K562 (cell line): ENCODE data around the gene MORF4L1. TPM values are rescaled to one million over a fixed set of nuclear protein-coding genes. Genes with fewer than 3 reads are reported as not detected.

ENCODE experiments used
- ATAC-seq: fragments of 200-7000 bp; cut with Tn5 transposase; 3 replicates; pipeline ENCODE4 v1.9.1; 2020; ENCODE audit warnings: moderate library complexity
- BruUV-seq: library from RNA; stranded (reverse); fragments of 400-500 nt; replicated peaks from 2 replicates; lab custom pipeline; 2021; lab: Mats Ljungman, UMichigan
- CTCF ChIA-PET: fragments of 300-600 bp; formaldehyde crosslinking; extraction: SDS; loops from one replicate; lab custom pipeline; 2021; ENCODE audit warnings: low intra/inter-chr PET ratio; lab: Yijun Ruan, JAX
- POLR2A ChIA-PET: fragments of 300-600, 350-650 bp; sonication (Branson Sonifier 250); formaldehyde crosslinking; extraction: SDS; loops from one replicate; lab custom pipeline; 2021; ENCODE audit warnings: antibody characterized with exemption, inconsistent platforms; lab: Yijun Ruan, JAX
- DNase-seq, 4 experiments: peaks; one replicate each; pipeline versions ENCODE4 v3.0.0 to v3.0.0-alpha.2; 2011 to 2018; ENCODE audit warnings: low spot score in 3 of 4, mixed read lengths in 3 of 4; ENCODE audit errors: extremely low read depth in 1 of 4
- FAIRE-seq: peaks from 2 replicates; lab custom pipeline; 2011; peaks lifted over from hg19 to GRCh38; lab: Jason Lieb, UNC
- H2AFZ ChIP-seq: 2 replicates; pipeline ENCODE4 v1.6.0; 2011; ENCODE audit warnings: low read depth, low read length, control low read depth, inconsistent platforms
- H3K27ac ChIP-seq: fragments of 200-600 bp; 3 replicates; pipeline ENCODE4 v1.8.0; 2011; ENCODE audit warnings: low read depth, mild to moderate bottlenecking, control low read depth, inconsistent platforms, low read length, moderate library complexity, mixed read lengths; ENCODE audit errors: extremely low read depth
- H3K27me3 ChIP-seq, 2 experiments: fragments of 300-600 bp in 1 of 2; 2 replicates in 1 of 2; 3 replicates in 1 of 2; pipeline versions ENCODE4 v1.6.0 to v1.8.0; 2011; ENCODE audit warnings: inconsistent platforms in 2 of 2, low read length in 2 of 2, mild to moderate bottlenecking in 1 of 2, mixed read lengths in 1 of 2, moderate library complexity in 1 of 2; ENCODE audit not compliant: control insufficient read depth in 2 of 2, insufficient read depth in 2 of 2
- H3K36me3 ChIP-seq: fragments of 300-600 bp; 3 replicates; pipeline ENCODE4 v1.8.0; 2011; ENCODE audit warnings: mild to moderate bottlenecking, low read length, inconsistent platforms; ENCODE audit not compliant: control insufficient read depth, insufficient read depth
- H3K4me1 ChIP-seq, 2 experiments: fragments of 200-600 bp in 1 of 2; replicated peaks in 1 of 2; 2 replicates in 1 of 2; 3 replicates in 1 of 2; pipeline versions ENCODE4 v1.5.1 to v1.8.0; 2011; ENCODE audit warnings: inconsistent platforms in 2 of 2, low read length in 2 of 2, mild to moderate bottlenecking in 1 of 2, mixed read lengths in 1 of 2, moderate library complexity in 1 of 2; ENCODE audit not compliant: control insufficient read depth in 2 of 2, insufficient read depth in 2 of 2
- H3K4me2 ChIP-seq: 2 replicates; pipeline ENCODE4 v1.6.1; 2011; ENCODE audit warnings: low read length, control low read depth, inconsistent platforms, mixed read lengths; ENCODE audit not compliant: insufficient read depth
- H3K4me3 ChIP-seq: fragments of 200-600 bp; sonication (generic), shearing (Covaris generic); 2 replicates; pipeline ENCODE4 v1.5.1; 2016; ENCODE audit warnings: control low read depth, inconsistent platforms
- H3K79me2 ChIP-seq: fragments of 200-600 bp; 3 replicates; pipeline ENCODE4 v1.8.0; 2011; ENCODE audit warnings: low read length, inconsistent platforms; ENCODE audit not compliant: control insufficient read depth, insufficient read depth
- H3K9ac ChIP-seq, 2 experiments: 2 replicates each; pipeline versions ENCODE4 v1.6.0 to v1.6.1; 2011; ENCODE audit warnings: low read depth in 2 of 2, low read length in 2 of 2, control low read depth in 1 of 2, inconsistent platforms in 1 of 2, mild to moderate bottlenecking in 1 of 2, mixed read lengths in 1 of 2; ENCODE audit not compliant: insufficient read depth in 1 of 2
- H3K9me1 ChIP-seq: one replicate; pipeline ENCODE4 v1.6.0; 2011; ENCODE audit warnings: inconsistent platforms, mild to moderate bottlenecking, low read length, moderate library complexity; ENCODE audit not compliant: control insufficient read depth, insufficient read depth
- H3K9me3 ChIP-seq: replicated peaks from 2 replicates; pipeline ENCODE4 v1.5.1; 2011; ENCODE audit warnings: low read depth, low read length, inconsistent platforms; ENCODE audit not compliant: control insufficient read depth, insufficient read depth
- H4K20me1 ChIP-seq: replicated peaks from 2 replicates; pipeline ENCODE4 v1.6.1; 2011; ENCODE audit warnings: low read length, inconsistent platforms, mixed read lengths; ENCODE audit not compliant: control insufficient read depth, insufficient read depth
- GATA2 ChIP-seq: sonication (generic); formaldehyde crosslinking; IDR thresholded peaks from 2 replicates; pipeline ENCODE4 v1.4.0; 2020; ENCODE audit warnings: mild to moderate bottlenecking, missing genetic modification reagents
- HDAC8 ChIP-seq: fragments of 450-650 bp; IDR thresholded peaks from 2 replicates; pipeline ENCODE4 v1.6.1; 2016; ENCODE audit warnings: mild to moderate bottlenecking, missing genetic modification characterization, moderate library complexity, missing compliant biosample characterization
- ILF3 ChIP-seq: fragments of 450-650 bp; IDR thresholded peaks from 2 replicates; pipeline ENCODE4 v1.6.1; 2018; ENCODE audit warnings: antibody characterized with exemption, mild to moderate bottlenecking, moderate library complexity, borderline replicate concordance
- POLR2A ChIP-seq: fragments of 450-650 bp; conservative IDR thresholded peaks from 2 replicates; pipeline ENCODE4 v1.6.1; 2016
- POLR2AphosphoS5 ChIP-seq: IDR thresholded peaks from 2 replicates; pipeline ENCODE4 v1.6.1; 2011; ENCODE audit warnings: mild to moderate bottlenecking, low read depth, low read length, moderate library complexity; ENCODE audit not compliant: control insufficient read depth, insufficient read depth
- POLR2G ChIP-seq: fragments of 200-400 bp; formaldehyde crosslinking; IDR thresholded peaks from 2 replicates; pipeline ENCODE4 v1.6.1; 2017; ENCODE audit warnings: low read depth, mild to moderate bottlenecking, antibody characterized with exemption, low read length, moderate library complexity
- RHOXF2B ChIP-seq: fragments of 250-450 bp; sonication (Bioruptor Pico); conservative IDR thresholded peaks from 2 replicates; pipeline ENCODE4 v1.5.1; 2021
- TFAM ChIP-seq: fragments of 250-450 bp; sonication (Bioruptor Pico); conservative IDR thresholded peaks from 2 replicates; pipeline ENCODE4 v1.5.0; 2021; ENCODE audit warnings: mild to moderate bottlenecking, moderate library complexity
- U2AF1 ChIP-seq: fragments of 200-400 bp; formaldehyde crosslinking; optimal IDR thresholded peaks from 2 replicates; pipeline ENCODE3; 2017; ENCODE audit warnings: mild to moderate bottlenecking, low read depth, low read length, moderate library complexity
- ZNF384 ChIP-seq: IDR thresholded peaks from 2 replicates; pipeline ENCODE4 v1.6.1; 2012; ENCODE audit warnings: low read depth, low read length, improper control_type of control experiment
- WGBS: fragments of 100-300 bp; shearing (Covaris generic); methylation state at CpG from one replicate; pipeline ENCODE4 v1.1.6; 2016; ENCODE audit warnings: low coverage, mixed read lengths; ENCODE audit not compliant: insufficient coverage; ENCODE audit errors: missing lambda C conversion rate; 5-methylcytosine and 5-hydroxymethylcytosine counted together
- in situ Hi-C: fragments of 300-500 bp; cut with MboI; formaldehyde crosslinking; loops from 4 replicates; pipeline ENCODE4 v1.15.0; 2018; ENCODE audit warnings: inconsistent platforms, mixed read lengths
- intact Hi-C: fragments of 100-400 bp; cut with micrococcal nuclease; formaldehyde crosslinking; loops from 2 replicates; pipeline ENCODE4 v1.14.2; 2022
- polyA plus RNA-seq, 8 experiments: library from polyadenylated mRNA; depleted of rRNA in 4 of 8; stranded (reverse) in 5 of 8; unstranded in 3 of 8; fragments of >200 nt; fragmentation: Nextera tagmentation in 2 of 8; fragmentation: Illumina TruSeq in 1 of 8; extraction: Ambion mirVana in 2 of 8; extraction: Trizol in 1 of 8; gene quantifications; 2 replicates each; pipeline versions ENCODE4 v1.2.1 to v1.2.3, GENCODE V29; 2011 to 2014; ENCODE audit warnings: inconsistent platforms in 1 of 8, missing spikeins in 1 of 8
- total RNA-seq, 7 experiments: library from RNA; depleted of rRNA in 6 of 7; stranded (reverse); fragments of >200 nt in 6 of 7; fragmentation: Illumina TruSeq in 2 of 7; extraction: Trizol in 2 of 7; gene quantifications; 2 replicates each; pipeline versions ENCODE4 v1.2.1 to v1.2.3, GENCODE V29; 2011 to 2021; ENCODE audit warnings: low replicate concordance in 1 of 7
- TF ChIP-seq, protein P1 (sequence below), 2 experiments: IDR thresholded peaks in 1 of 2; conservative IDR thresholded peaks in 1 of 2; 2 replicates each; pipeline ENCODE4 v1.6.1; 2016; ENCODE audit warnings: low read depth in 2 of 2, mild to moderate bottlenecking in 1 of 2, missing compliant biosample characterization in 1 of 2, missing genetic modification characterization in 1 of 2, moderate library complexity in 1 of 2
- TF ChIP-seq, protein P2 (sequence below), 2 experiments: fragments of 450-650 bp; IDR thresholded peaks; 2 replicates each; pipeline ENCODE4 v1.6.1; 2018; ENCODE audit warnings: mild to moderate bottlenecking in 2 of 2, low read depth in 1 of 2; ENCODE audit not compliant: partially characterized antibody in 2 of 2

MORF4L1 gene
- total and polyA plus RNA-seq, 9 of the 15 experiments (the other 6 are each of a cell fraction or from before 2014, with no cell fraction given), result 127 to 615 (median 281) TPM

DNA sequence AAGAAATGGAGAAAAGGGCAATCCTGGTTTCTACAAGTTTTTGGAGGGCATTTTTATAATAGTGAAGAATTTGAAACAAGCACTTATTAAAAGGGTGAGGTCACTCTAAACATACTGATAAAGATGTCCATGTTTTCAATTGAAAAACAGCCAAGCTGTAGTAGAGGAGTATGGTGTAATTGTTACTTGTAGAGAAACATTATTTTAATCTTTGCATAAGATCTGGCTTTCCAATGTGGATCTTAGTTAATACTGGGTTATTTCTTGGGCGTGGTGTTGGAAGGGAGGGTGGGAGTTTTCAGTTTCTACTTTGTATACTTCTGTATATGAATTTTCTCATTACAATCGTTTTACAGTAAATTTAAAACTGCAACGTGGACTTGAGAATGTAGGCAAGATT is 22.8 kb downstream of the MORF4L1 start (continued):
- TF ChIP-seq U2AF1, result no peak
- TF ChIP-seq TFAM (CRISPR knock-in tag), result no peak
- TF ChIP-seq RHOXF2B (CRISPR knock-in tag), result no peak
- TF ChIP-seq POLR2G, result no peak
- no peak for TF ChIP-seq HDAC8
- TF ChIP-seq GATA2 (CRISPR knock-in tag), result no peak

DNA sequence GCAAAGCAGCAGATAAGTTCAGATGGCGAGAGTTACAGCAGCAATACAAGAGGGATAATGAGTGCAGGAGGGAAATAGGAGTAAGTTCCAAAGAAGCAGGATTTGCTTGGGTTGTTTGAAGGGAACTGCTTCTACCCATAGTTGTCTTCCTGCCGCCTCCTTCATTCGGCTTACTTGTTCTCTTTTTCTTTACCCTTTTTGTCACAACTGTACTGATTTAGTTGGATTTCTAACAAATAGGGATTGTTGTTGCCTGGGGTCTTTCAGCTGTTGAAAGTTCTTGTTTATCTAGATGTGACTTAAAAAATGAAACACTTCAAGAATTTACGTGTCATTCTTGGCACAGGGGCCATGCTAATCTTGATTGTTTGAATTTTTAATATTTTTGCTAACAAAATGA is 25.9 kb downstream of the MORF4L1 start:
- peaks cover 36% of the 10 kb centered on the region; the same call in 2 of the 3 replicates for H3K79me2 ChIP-seq
- no peaks in the 10 kb centered on the region for H3K9me1 ChIP-seq
- in situ Hi-C loops (no loop called here), intact Hi-C loops (no loop called here)
- CTCF ChIA-PET, result no interaction called here
- WGBS, result 91% methylated on average over 4 of the region's 4 CpGs
- DNase-seq (no peak), ATAC-seq (no peak), FAIRE-seq (no peak)
- H3K36me3 ChIP-seq, result peaks cover 95% of the 10 kb centered on the region
- BruUV-seq, result no TSS peak
- POLR2A ChIA-PET, result interaction anchor here (1.1 to 5.7 kb wide), 3 partner anchors 9 to 19 kb away, joined by 5 to 25 read pairs (median 7); no protein-coding TSS in a partner anchor
- no peak overlapping the region for H3K4me2 ChIP-seq
- no peaks in the 10 kb centered on the region; the same call in 1 of the 2 replicates for H4K20me1 ChIP-seq
- 0 out of 2 replicates have a peak, but pooled peaks have one; percentile 21 for TF ChIP-seq ZNF384
- 0 out of 2 replicates have a peak, but pooled peaks have one; percentile 19 for TF ChIP-seq POLR2A
- no peak for TF ChIP-seq ILF3
- TF ChIP-seq, protein P1, sequence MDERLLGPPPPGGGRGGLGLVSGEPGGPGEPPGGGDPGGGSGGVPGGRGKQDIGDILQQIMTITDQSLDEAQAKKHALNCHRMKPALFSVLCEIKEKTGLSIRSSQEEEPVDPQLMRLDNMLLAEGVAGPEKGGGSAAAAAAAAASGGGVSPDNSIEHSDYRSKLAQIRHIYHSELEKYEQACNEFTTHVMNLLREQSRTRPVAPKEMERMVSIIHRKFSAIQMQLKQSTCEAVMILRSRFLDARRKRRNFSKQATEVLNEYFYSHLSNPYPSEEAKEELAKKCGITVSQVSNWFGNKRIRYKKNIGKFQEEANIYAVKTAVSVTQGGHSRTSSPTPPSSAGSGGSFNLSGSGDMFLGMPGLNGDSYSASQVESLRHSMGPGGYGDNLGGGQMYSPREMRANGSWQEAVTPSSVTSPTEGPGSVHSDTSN (CRISPR knock-in tag; IDR thresholded peaks at IDR 0.05; ENCODE audit: low read depth), result no peak
- TF ChIP-seq, protein P1 (tag; conservative IDR thresholded peaks at IDR 0.05; ENCODE audit: low read depth), result no peak
- TF ChIP-seq, protein P2, sequence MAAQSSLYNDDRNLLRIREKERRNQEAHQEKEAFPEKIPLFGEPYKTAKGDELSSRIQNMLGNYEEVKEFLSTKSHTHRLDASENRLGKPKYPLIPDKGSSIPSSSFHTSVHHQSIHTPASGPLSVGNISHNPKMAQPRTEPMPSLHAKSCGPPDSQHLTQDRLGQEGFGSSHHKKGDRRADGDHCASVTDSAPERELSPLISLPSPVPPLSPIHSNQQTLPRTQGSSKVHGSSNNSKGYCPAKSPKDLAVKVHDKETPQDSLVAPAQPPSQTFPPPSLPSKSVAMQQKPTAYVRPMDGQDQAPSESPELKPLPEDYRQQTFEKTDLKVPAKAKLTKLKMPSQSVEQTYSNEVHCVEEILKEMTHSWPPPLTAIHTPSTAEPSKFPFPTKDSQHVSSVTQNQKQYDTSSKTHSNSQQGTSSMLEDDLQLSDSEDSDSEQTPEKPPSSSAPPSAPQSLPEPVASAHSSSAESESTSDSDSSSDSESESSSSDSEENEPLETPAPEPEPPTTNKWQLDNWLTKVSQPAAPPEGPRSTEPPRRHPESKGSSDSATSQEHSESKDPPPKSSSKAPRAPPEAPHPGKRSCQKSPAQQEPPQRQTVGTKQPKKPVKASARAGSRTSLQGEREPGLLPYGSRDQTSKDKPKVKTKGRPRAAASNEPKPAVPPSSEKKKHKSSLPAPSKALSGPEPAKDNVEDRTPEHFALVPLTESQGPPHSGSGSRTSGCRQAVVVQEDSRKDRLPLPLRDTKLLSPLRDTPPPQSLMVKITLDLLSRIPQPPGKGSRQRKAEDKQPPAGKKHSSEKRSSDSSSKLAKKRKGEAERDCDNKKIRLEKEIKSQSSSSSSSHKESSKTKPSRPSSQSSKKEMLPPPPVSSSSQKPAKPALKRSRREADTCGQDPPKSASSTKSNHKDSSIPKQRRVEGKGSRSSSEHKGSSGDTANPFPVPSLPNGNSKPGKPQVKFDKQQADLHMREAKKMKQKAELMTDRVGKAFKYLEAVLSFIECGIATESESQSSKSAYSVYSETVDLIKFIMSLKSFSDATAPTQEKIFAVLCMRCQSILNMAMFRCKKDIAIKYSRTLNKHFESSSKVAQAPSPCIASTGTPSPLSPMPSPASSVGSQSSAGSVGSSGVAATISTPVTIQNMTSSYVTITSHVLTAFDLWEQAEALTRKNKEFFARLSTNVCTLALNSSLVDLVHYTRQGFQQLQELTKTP (IDR thresholded peaks at IDR 0.05; ENCODE audit: low read depth in 1 of 2, partially characterized antibody in 2 of 2), result no peak
- peak; percentile 21; the same call in 1 of the 2 replicates for TF ChIP-seq POLR2AphosphoS5
- no peak overlapping the region for H3K9ac ChIP-seq
- H3K27me3 ChIP-seq, result no peaks in the 10 kb centered on the region
- no peak overlapping the region for H3K27ac ChIP-seq
- no peaks in the 10 kb centered on the region for H3K9me3 ChIP-seq
- H2AFZ ChIP-seq, result no peak overlapping the region
- H3K4me1 ChIP-seq, result peaks cover 9 to 11% of the 10 kb centered on the region in 2 experiments
- no peak overlapping the region for H3K4me3 ChIP-seq
